ENCODE measurements around the gene RNF114. TPM values are rescaled to one million over a fixed set of nuclear protein-coding genes. Genes with fewer than 3 reads are reported as not detected.

RNF114 gene
- total and polyA plus RNA-seq, 2 donors (not counting 3 experiments of a cell fraction or from before 2014, with no cell fraction given) = 45.8 to 81.7 TPM

DNA sequence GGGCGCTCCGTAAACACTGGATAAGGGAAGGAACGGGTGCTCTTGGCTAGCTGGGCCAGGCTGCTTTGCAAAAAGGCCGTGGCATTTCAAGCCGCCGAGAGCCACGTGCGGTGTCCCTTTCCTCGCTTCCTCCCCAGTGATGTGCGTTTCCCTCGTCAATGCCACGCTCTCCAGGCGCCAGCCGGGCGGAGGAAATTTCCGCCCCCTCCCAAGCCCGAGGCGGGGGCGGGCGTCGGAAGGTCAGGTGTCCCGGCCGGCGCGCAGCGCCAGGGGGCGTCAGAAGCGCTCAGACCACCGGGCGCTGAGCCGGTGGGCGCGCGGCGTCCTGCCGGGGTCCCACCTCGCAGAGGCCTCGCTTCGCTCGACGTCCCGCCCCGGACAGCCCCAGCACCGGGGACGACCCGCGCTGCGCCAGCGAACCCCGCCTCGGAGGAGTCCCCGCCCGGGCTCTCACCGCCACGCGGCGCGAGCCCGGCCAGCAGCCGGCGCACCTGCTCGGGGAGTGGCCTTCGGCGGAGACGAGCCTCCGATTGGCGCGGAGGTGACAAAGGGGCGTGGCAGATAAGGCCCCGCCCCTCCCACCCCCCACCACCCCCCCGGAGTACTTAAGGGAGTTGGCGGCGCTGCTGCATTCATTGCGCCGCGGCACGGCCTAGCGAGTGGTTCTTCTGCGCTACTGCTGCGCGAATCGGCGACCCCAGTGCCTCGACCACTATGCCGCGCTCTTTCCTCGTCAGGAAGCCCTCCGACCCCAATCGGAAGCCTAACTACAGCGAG, 46.3 kb downstream of the RNF114 start, which contains the start of gene SNAI1:
Gene SNAI1 (plus strand): TSS at position 635 of the 777 bp plus-strand sequence. CDS start 80 bp downstream, at position 715.
- POLR2A ChIA-PET = interaction anchor here (0.6 to 5.6 kb wide), 8 partner anchors 39 to 169 kb away, joined by 3 to 34 read pairs (median 6); no protein-coding TSS in a partner anchor
- Histone ChIP-seq H3K27me3 (ENCODE audit: control insufficient read depth in 2 of 2, insufficient read depth in 2 of 2, low read length in 2 of 2) (no peaks in the 10 kb centered on the region), H3K9ac (replicated peaks; ENCODE audit: extremely low read depth, insufficient read depth, low read length) (peak within 1 kb of the TSS; percentile 96), H4K20me1 (replicated peaks; ENCODE audit: control insufficient read depth, extremely low read depth, insufficient read depth, low read length) (no peaks in the 10 kb centered on the region), H3K36me3 (ENCODE audit: control insufficient read depth in 2 of 2, extremely low read depth in 1 of 2, insufficient read depth in 2 of 2, low read length in 2 of 2) (peaks cover 3 to 4% of the 10 kb centered on the region in 2 experiments), H3K4me3 (replicated peaks in 1 of 3; ENCODE audit: insufficient read depth in 1 of 3, low read depth in 1 of 3, low read length in 3 of 3) (peak within 1 kb of the TSS; percentile 49 to 97 (median 89)), H3K4me1 (ENCODE audit: control insufficient read depth, extremely low read depth, insufficient read depth, low read length) (peaks cover 49% of the 10 kb centered on the region), H3K9me1 (replicated peaks; ENCODE audit: control insufficient read depth, extremely low read depth, insufficient read depth, low read length) (no peaks in the 10 kb centered on the region), H3K9me3 (replicated peaks; ENCODE audit: control insufficient read depth, insufficient read depth, low read length) (no peaks in the 10 kb centered on the region), H2AFZ (ENCODE audit: low read depth, low read length) (peak within 1 kb of the TSS; percentile 3), H3K79me2 (ENCODE audit: control insufficient read depth, insufficient read depth, low read length) (peaks cover 47% of the 10 kb centered on the region), H3K27ac (ENCODE audit: insufficient read depth, low read depth, low read length) (peak within 1 kb of the TSS; percentile 87), H3K4me2 (ENCODE audit: insufficient read depth, low read length) (peak within 1 kb of the TSS; percentile 77)
- TF ChIP-seq, protein P1, sequence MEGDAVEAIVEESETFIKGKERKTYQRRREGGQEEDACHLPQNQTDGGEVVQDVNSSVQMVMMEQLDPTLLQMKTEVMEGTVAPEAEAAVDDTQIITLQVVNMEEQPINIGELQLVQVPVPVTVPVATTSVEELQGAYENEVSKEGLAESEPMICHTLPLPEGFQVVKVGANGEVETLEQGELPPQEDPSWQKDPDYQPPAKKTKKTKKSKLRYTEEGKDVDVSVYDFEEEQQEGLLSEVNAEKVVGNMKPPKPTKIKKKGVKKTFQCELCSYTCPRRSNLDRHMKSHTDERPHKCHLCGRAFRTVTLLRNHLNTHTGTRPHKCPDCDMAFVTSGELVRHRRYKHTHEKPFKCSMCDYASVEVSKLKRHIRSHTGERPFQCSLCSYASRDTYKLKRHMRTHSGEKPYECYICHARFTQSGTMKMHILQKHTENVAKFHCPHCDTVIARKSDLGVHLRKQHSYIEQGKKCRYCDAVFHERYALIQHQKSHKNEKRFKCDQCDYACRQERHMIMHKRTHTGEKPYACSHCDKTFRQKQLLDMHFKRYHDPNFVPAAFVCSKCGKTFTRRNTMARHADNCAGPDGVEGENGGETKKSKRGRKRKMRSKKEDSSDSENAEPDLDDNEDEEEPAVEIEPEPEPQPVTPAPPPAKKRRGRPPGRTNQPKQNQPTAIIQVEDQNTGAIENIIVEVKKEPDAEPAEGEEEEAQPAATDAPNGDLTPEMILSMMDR (IDR thresholded peaks at IDR 0.05; ENCODE audit: extremely low read depth in 1 of 2, insufficient read depth in 1 of 2, low read depth in 1 of 2, low read length in 2 of 2) = peak; percentile 61 to 68
- peak; percentile 76 for TF ChIP-seq MAX (IDR thresholded peaks at IDR 0.05; ENCODE audit: insufficient read depth, insufficient read length)
- TF ChIP-seq POLR2A (IDR thresholded peaks at IDR 0.05; ENCODE audit: low read depth, low read length) = peak; percentile 99
- TF ChIP-seq FOS (IDR thresholded peaks at IDR 0.05; ENCODE audit: borderline replicate concordance, insufficient read depth, low read length) = no peak
- TF ChIP-seq POLR2AphosphoS5 (IDR thresholded peaks at IDR 0.05; ENCODE audit: insufficient read depth, low read depth, low read length) = peak; percentile 99
- TF ChIP-seq GATA2 (IDR thresholded peaks at IDR 0.05; ENCODE audit: insufficient read depth, insufficient read length, low read depth, low read length) = no peak
- CTCF ChIA-PET = interaction anchor here (1.0 to 23.6 kb wide), 9 partner anchors 10 to 195 kb away, joined by 3 to 1187 read pairs (median 4); no protein-coding TSS in a partner anchor
- peak; percentile 84 for DNase-seq (ENCODE audit: low read depth, low spot score)
- no TSS peak for BruUV-seq (replicated peaks)
- intact Hi-C loops (cut with micrococcal nuclease) = loop anchor here (1.0 to 10.0 kb wide), 4 partner anchors 48 to 482 kb away; partner anchors contain the start of gene PEDS1
- peak; percentile 84 for FAIRE-seq
- dilution Hi-C loops (cut with MboI; ENCODE audit: extremely low pct_ligation_motif_present, low sequenced_read_pairs) = no loop called here

Data from endothelial cell of umbilical vein (primary cell).